K562 (cell line): ENCODE measurements around the gene KMT2A.
A peak's percentile ranks its signal among the peaks of the same experiment; 100 is the strongest.

ENCODE experiments used
- CTCF ChIP-seq, 3 experiments: IDR thresholded peaks in 2 of 3; conservative IDR thresholded peaks in 1 of 3; 2 replicates each; pipeline ENCODE4 v1.5.1; 2011 to 2012; ENCODE audit warnings: low read length in 3 of 3, mild to moderate bottlenecking in 3 of 3, control low read depth in 2 of 3, improper control_type of control experiment in 1 of 3, inconsistent platforms in 1 of 3, low read depth in 1 of 3, mixed read lengths in 1 of 3, moderate library complexity in 1 of 3; ENCODE audit not compliant: insufficient read depth in 2 of 3
- HCFC1 ChIP-seq: IDR thresholded peaks from 2 replicates; pipeline ENCODE4 v1.6.1; 2012; ENCODE audit warnings: low read depth, low read length, improper control_type of control experiment
- HNRNPLL ChIP-seq: fragments of 200-400 bp; formaldehyde crosslinking; IDR thresholded peaks from 2 replicates; pipeline ENCODE4 v1.6.1; 2017; ENCODE audit warnings: low read length, low read depth, mild to moderate bottlenecking; ENCODE audit not compliant: poor library complexity, severe bottlenecking
- RAD21 ChIP-seq, 2 experiments: fragments of 250-450 bp in 1 of 2; fragments of 450-650 bp in 1 of 2; sonication (Bioruptor Pico) in 1 of 2; formaldehyde crosslinking in 1 of 2; IDR thresholded peaks in 1 of 2; conservative IDR thresholded peaks in 1 of 2; 2 replicates each; pipeline versions ENCODE4 v1.4.0 to v1.8.0; 2020 to 2022; ENCODE audit warnings: mild to moderate bottlenecking in 2 of 2, moderate library complexity in 1 of 2
- RB1 ChIP-seq: fragments of 450-650 bp; IDR thresholded peaks from 2 replicates; pipeline ENCODE4 v1.6.1; 2017; ENCODE audit warnings: low read depth, mild to moderate bottlenecking
- RBM39 ChIP-seq: fragments of 200-400 bp; formaldehyde crosslinking; optimal IDR thresholded peaks from 2 replicates; pipeline ENCODE3; 2018; ENCODE audit warnings: low read depth, low read length
- RCOR1 ChIP-seq, 2 experiments: IDR thresholded peaks; 2 replicates each; pipeline ENCODE4 v1.6.1; 2012; ENCODE audit warnings: low read depth in 2 of 2, low read length in 2 of 2, borderline replicate concordance in 1 of 2, improper control_type of control experiment in 1 of 2
- RFX5 ChIP-seq: IDR thresholded peaks from 2 replicates; pipeline ENCODE4 v1.6.1; 2011; ENCODE audit warnings: low read depth, mild to moderate bottlenecking, improper control_type of control experiment, low read length
- ZNF785 ChIP-seq: fragments of 250-450 bp; sonication (Bioruptor Pico); IDR thresholded peaks from 2 replicates; pipeline ENCODE4 v1.4.0; 2020; ENCODE audit warnings: mild to moderate bottlenecking

DNA sequence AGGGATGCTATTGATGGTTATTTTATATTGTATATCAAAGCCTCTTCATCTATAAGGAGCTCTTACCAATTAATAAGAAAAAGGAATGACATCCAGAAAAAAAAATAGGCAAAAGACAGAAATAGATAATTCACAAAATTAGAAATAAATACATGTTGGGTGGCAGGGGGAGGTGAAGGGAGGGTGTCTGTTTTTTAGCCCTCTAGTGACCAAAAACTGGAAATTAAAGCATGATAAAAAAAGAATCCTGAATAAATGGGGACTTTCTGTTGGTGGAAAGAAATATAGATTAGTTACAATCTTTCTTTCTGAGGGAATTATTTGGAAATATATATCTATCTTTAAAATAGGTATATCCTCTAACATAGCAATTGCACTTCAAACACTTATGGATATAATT is 49.0 kb downstream of the KMT2A start:
- TF ChIP-seq RBM39: no peak
- TF ChIP-seq CTCF (IDR thresholded peaks at IDR 0.05 in 2 of 3, conservative IDR thresholded peaks at IDR 0.05 in 1 of 3; ENCODE audit: insufficient read depth in 2 of 3, low read depth in 1 of 3, low read length in 3 of 3): peak in 1 of 3 experiments; percentile 25; a peak in 2 of 6 replicates
- TF ChIP-seq HCFC1: no peak
- TF ChIP-seq ZNF785 (CRISPR knock-in tag): no peak
- TF ChIP-seq RAD21 (CRISPR knock-in tag; conservative IDR thresholded peaks at IDR 0.05 in 1 of 2, IDR thresholded peaks at IDR 0.05 in 1 of 2): no peak
- no peak for TF ChIP-seq RCOR1 (IDR thresholded peaks at IDR 0.05; ENCODE audit: borderline replicate concordance in 1 of 2, low read depth in 2 of 2, low read length in 2 of 2)
- TF ChIP-seq HNRNPLL: no peak
- TF ChIP-seq RB1: no peak
- no peak for TF ChIP-seq RFX5
